Measurements from ENCODE around the gene GTF2IRD1. TPM values are rescaled to one million over a fixed set of nuclear protein-coding genes. Genes with fewer than 3 reads are reported as not detected.

GTF2IRD1 gene
- total and polyA plus RNA-seq, 2 of the 13 experiments (the other 11 are each of a cell fraction or from before 2014, with no cell fraction given): 16.5 to 26.7 TPM

DNA sequence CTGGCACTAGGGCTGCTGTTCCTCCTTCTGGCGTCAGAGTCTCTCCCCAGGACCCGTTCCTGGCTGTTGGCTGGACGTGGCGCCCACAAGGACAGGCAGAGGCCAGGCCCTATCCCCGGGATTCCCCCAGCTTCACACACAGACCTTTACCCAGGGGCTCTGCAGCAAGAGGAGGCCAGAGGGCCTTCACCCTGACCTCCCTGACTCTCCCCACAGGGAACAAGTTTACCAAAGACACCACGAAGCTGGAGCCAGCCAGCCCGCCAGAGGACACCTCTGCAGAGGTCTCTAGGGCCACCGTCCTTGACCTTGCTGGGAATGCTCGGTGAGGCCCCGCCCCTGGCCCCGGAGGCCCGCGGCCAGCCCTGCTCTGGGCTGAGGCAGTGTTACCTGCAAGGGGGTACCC is 82.2 kb downstream of the GTF2IRD1 start (continued):
- TF ChIP-seq, protein P1, sequence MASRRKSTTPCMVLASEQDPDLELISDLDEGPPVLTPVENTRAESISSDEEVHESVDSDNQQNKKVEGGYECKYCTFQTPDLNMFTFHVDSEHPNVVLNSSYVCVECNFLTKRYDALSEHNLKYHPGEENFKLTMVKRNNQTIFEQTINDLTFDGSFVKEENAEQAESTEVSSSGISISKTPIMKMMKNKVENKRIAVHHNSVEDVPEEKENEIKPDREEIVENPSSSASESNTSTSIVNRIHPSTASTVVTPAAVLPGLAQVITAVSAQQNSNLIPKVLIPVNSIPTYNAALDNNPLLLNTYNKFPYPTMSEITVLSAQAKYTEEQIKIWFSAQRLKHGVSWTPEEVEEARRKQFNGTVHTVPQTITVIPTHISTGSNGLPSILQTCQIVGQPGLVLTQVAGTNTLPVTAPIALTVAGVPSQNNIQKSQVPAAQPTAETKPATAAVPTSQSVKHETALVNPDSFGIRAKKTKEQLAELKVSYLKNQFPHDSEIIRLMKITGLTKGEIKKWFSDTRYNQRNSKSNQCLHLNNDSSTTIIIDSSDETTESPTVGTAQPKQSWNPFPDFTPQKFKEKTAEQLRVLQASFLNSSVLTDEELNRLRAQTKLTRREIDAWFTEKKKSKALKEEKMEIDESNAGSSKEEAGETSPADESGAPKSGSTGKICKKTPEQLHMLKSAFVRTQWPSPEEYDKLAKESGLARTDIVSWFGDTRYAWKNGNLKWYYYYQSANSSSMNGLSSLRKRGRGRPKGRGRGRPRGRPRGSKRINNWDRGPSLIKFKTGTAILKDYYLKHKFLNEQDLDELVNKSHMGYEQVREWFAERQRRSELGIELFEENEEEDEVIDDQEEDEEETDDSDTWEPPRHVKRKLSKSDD (CRISPR knock-in tag; IDR thresholded peaks at IDR 0.05; ENCODE audit: low read depth): no peak
- TF ChIP-seq ZBTB42 (CRISPR knock-in tag; IDR thresholded peaks at IDR 0.05) (no peak), ZNF768 (CRISPR knock-in tag; IDR thresholded peaks at IDR 0.05) (peak; percentile 53; the same call in 1 of the 2 replicates), ZNF790 (CRISPR knock-in tag; IDR thresholded peaks at IDR 0.05; ENCODE audit: borderline replicate concordance) (no peak), CREM (IDR thresholded peaks at IDR 0.05) (no peak), CREM (CRISPR knock-in tag; IDR thresholded peaks at IDR 0.05) (no peak), ZNF891 (CRISPR knock-in tag; IDR thresholded peaks at IDR 0.05) (no peak), CBX1 (IDR thresholded peaks at IDR 0.05; ENCODE audit: low read depth) (no peak), CAMTA2 (CRISPR knock-in tag; IDR thresholded peaks at IDR 0.05; ENCODE audit: borderline replicate concordance) (no peak), ZFY (CRISPR knock-in tag; IDR thresholded peaks at IDR 0.05) (peak; percentile 30; the same call in 1 of the 2 replicates), BORCS8-MEF2B (CRISPR knock-in tag; IDR thresholded peaks at IDR 0.05) (peak; percentile 71), ZNF331 (CRISPR knock-in tag; IDR thresholded peaks at IDR 0.05) (no peak)
- TF ChIP-seq, protein P2, sequence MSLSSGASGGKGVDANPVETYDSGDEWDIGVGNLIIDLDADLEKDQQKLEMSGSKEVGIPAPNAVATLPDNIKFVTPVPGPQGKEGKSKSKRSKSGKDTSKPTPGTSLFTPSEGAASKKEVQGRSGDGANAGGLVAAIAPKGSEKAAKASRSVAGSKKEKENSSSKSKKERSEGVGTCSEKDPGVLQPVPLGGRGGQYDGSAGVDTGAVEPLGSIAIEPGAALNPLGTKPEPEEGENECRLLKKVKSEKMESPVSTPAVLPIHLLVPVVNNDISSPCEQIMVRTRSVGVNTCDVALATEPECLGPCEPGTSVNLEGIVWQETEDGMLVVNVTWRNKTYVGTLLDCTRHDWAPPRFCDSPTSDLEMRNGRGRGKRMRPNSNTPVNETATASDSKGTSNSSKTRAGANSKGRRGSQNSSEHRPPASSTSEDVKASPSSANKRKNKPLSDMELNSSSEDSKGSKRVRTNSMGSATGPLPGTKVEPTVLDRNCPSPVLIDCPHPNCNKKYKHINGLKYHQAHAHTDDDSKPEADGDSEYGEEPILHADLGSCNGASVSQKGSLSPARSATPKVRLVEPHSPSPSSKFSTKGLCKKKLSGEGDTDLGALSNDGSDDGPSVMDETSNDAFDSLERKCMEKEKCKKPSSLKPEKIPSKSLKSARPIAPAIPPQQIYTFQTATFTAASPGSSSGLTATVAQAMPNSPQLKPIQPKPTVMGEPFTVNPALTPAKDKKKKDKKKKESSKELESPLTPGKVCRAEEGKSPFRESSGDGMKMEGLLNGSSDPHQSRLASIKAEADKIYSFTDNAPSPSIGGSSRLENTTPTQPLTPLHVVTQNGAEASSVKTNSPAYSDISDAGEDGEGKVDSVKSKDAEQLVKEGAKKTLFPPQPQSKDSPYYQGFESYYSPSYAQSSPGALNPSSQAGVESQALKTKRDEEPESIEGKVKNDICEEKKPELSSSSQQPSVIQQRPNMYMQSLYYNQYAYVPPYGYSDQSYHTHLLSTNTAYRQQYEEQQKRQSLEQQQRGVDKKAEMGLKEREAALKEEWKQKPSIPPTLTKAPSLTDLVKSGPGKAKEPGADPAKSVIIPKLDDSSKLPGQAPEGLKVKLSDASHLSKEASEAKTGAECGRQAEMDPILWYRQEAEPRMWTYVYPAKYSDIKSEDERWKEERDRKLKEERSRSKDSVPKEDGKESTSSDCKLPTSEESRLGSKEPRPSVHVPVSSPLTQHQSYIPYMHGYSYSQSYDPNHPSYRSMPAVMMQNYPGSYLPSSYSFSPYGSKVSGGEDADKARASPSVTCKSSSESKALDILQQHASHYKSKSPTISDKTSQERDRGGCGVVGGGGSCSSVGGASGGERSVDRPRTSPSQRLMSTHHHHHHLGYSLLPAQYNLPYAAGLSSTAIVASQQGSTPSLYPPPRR (CRISPR knock-in tag; IDR thresholded peaks at IDR 0.05; ENCODE audit: borderline replicate concordance): peak; percentile 15; the same call in 1 of the 2 replicates
- TF ChIP-seq, protein P3, sequence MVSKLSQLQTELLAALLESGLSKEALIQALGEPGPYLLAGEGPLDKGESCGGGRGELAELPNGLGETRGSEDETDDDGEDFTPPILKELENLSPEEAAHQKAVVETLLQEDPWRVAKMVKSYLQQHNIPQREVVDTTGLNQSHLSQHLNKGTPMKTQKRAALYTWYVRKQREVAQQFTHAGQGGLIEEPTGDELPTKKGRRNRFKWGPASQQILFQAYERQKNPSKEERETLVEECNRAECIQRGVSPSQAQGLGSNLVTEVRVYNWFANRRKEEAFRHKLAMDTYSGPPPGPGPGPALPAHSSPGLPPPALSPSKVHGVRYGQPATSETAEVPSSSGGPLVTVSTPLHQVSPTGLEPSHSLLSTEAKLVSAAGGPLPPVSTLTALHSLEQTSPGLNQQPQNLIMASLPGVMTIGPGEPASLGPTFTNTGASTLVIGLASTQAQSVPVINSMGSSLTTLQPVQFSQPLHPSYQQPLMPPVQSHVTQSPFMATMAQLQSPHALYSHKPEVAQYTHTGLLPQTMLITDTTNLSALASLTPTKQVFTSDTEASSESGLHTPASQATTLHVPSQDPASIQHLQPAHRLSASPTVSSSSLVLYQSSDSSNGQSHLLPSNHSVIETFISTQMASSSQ (IDR thresholded peaks at IDR 0.05; ENCODE audit: low read depth): no peak
- TF ChIP-seq, protein P3 (CRISPR knock-in tag; IDR thresholded peaks at IDR 0.05; ENCODE audit: borderline replicate concordance): no peak
- TF ChIP-seq, protein P4, sequence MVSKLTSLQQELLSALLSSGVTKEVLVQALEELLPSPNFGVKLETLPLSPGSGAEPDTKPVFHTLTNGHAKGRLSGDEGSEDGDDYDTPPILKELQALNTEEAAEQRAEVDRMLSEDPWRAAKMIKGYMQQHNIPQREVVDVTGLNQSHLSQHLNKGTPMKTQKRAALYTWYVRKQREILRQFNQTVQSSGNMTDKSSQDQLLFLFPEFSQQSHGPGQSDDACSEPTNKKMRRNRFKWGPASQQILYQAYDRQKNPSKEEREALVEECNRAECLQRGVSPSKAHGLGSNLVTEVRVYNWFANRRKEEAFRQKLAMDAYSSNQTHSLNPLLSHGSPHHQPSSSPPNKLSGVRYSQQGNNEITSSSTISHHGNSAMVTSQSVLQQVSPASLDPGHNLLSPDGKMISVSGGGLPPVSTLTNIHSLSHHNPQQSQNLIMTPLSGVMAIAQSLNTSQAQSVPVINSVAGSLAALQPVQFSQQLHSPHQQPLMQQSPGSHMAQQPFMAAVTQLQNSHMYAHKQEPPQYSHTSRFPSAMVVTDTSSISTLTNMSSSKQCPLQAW (CRISPR knock-in tag; IDR thresholded peaks at IDR 0.05): peak; percentile 85
- TF ChIP-seq, protein P5, sequence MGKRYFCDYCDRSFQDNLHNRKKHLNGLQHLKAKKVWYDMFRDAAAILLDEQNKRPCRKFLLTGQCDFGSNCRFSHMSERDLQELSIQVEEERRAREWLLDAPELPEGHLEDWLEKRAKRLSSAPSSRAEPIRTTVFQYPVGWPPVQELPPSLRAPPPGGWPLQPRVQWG (CRISPR knock-in tag; IDR thresholded peaks at IDR 0.05; ENCODE audit: borderline replicate concordance, low read depth): no peak
